MM.1S (cell line): ENCODE data around the gene FOXP1.
A peak's percentile ranks its signal among the peaks of the same experiment; 100 is the strongest.

Experiments
- DNase-seq: peaks from one replicate; pipeline ENCODE4 v3.0.0-alpha.2; 2015
- H2AFZ ChIP-seq: fragments of 300-600 bp; sonication (generic); 2 replicates; pipeline ENCODE4 v1.6.0; 2016; ENCODE audit warnings: antibody characterized with exemption, low read length
- H3F3A ChIP-seq: fragments of 300-600 bp; sonication (generic); 2 replicates; pipeline ENCODE4 v1.6.1; 2016; ENCODE audit warnings: mild to moderate bottlenecking, antibody characterized with exemption, low read length, moderate library complexity, mixed read lengths; ENCODE audit not compliant: insufficient read depth
- H3K27ac ChIP-seq: fragments of 300-600 bp; sonication (generic); 2 replicates; pipeline ENCODE4 v1.5.1; 2016; ENCODE audit warnings: mild to moderate bottlenecking, low read length
- H3K27me3 ChIP-seq: fragments of 300-600 bp; sonication (generic); replicated peaks from 2 replicates; pipeline ENCODE4 v1.6.0; 2016; ENCODE audit warnings: low read length; ENCODE audit not compliant: insufficient read depth
- H3K36me3 ChIP-seq: fragments of 300-600 bp; sonication (generic); replicated peaks from 2 replicates; pipeline ENCODE4 v1.6.1; 2016; ENCODE audit warnings: mild to moderate bottlenecking, low read length, mixed read lengths; ENCODE audit not compliant: insufficient read depth
- H3K4me1 ChIP-seq: fragments of 300-600 bp; sonication (generic); 2 replicates; pipeline ENCODE4 v1.6.1; 2016; ENCODE audit warnings: low read length, mixed read lengths
- H3K4me2 ChIP-seq: fragments of 300-600 bp; sonication (generic); 2 replicates; pipeline ENCODE4 v1.6.0; 2016; ENCODE audit warnings: low read depth, low read length
- H3K4me3 ChIP-seq: fragments of 300-600 bp; sonication (generic); 2 replicates; pipeline ENCODE4 v1.5.1; 2016; ENCODE audit warnings: low read length, mixed read lengths
- H3K79me2 ChIP-seq: fragments of 300-600 bp; sonication (generic); 2 replicates; pipeline ENCODE4 v1.6.1; 2016; ENCODE audit warnings: mixed run types, low read length, mixed read lengths
- H3K9ac ChIP-seq: fragments of 300-600 bp; sonication (generic); 2 replicates; pipeline ENCODE4 v1.6.1; 2016; ENCODE audit warnings: low read length, mixed read lengths
- H3K9me2 ChIP-seq: fragments of 300-600 bp; sonication (generic); replicated peaks from 2 replicates; pipeline ENCODE4 v1.6.1; 2016; ENCODE audit warnings: mild to moderate bottlenecking, low read length, mixed read lengths; ENCODE audit not compliant: insufficient read depth
- H3K9me3 ChIP-seq: fragments of 300-600 bp; sonication (generic); replicated peaks from 2 replicates; pipeline ENCODE4 v1.6.1; 2016; ENCODE audit warnings: mild to moderate bottlenecking, low read length, mixed read lengths; ENCODE audit not compliant: insufficient read depth
- H4K20me1 ChIP-seq: fragments of 300-600 bp; sonication (generic); 2 replicates; pipeline ENCODE4 v1.6.1; 2016; ENCODE audit warnings: mild to moderate bottlenecking, low read length, moderate library complexity, mixed read lengths; ENCODE audit not compliant: insufficient read depth
- CTCF ChIP-seq: fragments of 300-600 bp; sonication (generic); IDR thresholded peaks from 2 replicates; pipeline ENCODE4 v1.5.1; 2016; ENCODE audit warnings: antibody characterized with exemption, low read length, mixed read lengths
- EZH2 ChIP-seq: fragments of 300-600 bp; sonication (generic); optimal IDR thresholded peaks from 2 replicates; pipeline ENCODE3; 2017; ENCODE audit warnings: low read depth, mild to moderate bottlenecking, antibody characterized with exemption, low read length, mixed read lengths
- EZH2phosphoT487 ChIP-seq: fragments of 300-600 bp; sonication (generic); IDR thresholded peaks from 2 replicates; pipeline ENCODE4 v1.6.1; 2018; ENCODE audit warnings: antibody characterized with exemption, low read length

The FOXP1 gene

GRCh38 chr3:71380096-71380495, 203.4 kb downstream of the FOXP1 start:
- Histone ChIP-seq H3K79me2 (no peaks in the 10 kb centered on the region), H2AFZ (no peak overlapping the region), H4K20me1 (no peaks in the 10 kb centered on the region), H3K4me2 (no peak overlapping the region), H3K27me3 (no peaks in the 10 kb centered on the region), H3F3A (no peaks in the 10 kb centered on the region), H3K36me3 (no peaks in the 10 kb centered on the region), H3K27ac (no peak overlapping the region), H3K4me3 (no peak overlapping the region), H3K9me3 (no peaks in the 10 kb centered on the region), H3K9ac (no peak overlapping the region), H3K4me1 (no peaks in the 10 kb centered on the region), H3K9me2 (no peaks in the 10 kb centered on the region)
- no peak for DNase-seq
- TF ChIP-seq CTCF (peak; percentile 19; the same call in 1 of the 2 replicates), EZH2phosphoT487 (no peak)

DNA sequence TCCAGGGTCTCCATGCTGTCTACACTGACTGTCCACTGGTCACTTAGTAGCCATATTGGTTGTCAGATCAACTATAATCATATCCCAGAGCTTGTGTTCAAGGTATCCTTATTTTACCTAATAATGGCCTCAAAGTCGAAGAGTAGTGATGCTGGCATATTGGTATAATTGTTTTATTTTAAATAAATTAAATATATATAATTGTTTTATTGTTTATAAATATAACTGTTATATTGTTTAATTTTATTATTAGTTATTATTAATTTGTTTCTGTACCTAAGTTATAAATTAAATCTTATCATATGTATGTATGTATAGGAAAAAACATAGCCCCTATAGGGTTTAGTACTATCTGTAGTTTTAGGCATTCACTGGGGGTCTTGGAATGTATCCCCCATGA, 205.0 kb downstream of the FOXP1 start:
- H3K27me3 ChIP-seq, result no peaks in the 10 kb centered on the region
- H3K9ac ChIP-seq, result no peak overlapping the region
- no peaks in the 10 kb centered on the region for H3K9me2 ChIP-seq
- no peak for DNase-seq
- TF ChIP-seq CTCF, result no peak
- TF ChIP-seq EZH2, result no peak
- TF ChIP-seq EZH2phosphoT487, result no peak
- no peaks in the 10 kb centered on the region for H4K20me1 ChIP-seq
- H3K27ac ChIP-seq, result no peak overlapping the region
- H3K4me1 ChIP-seq, result no peaks in the 10 kb centered on the region
- H3K36me3 ChIP-seq, result no peaks in the 10 kb centered on the region
- no peaks in the 10 kb centered on the region for H3F3A ChIP-seq
- no peak overlapping the region for H3K4me2 ChIP-seq
- H3K9me3 ChIP-seq, result no peaks in the 10 kb centered on the region
- no peak overlapping the region for H2AFZ ChIP-seq
- no peaks in the 10 kb centered on the region for H3K79me2 ChIP-seq
- H3K4me3 ChIP-seq, result no peak overlapping the region

GRCh38 chr3:71376911-71377310, 206.6 kb downstream of the FOXP1 start:
- H3K27me3 ChIP-seq, result no peaks in the 10 kb centered on the region
- no peak overlapping the region for H3K27ac ChIP-seq
- no peaks in the 10 kb centered on the region for H3F3A ChIP-seq
- no peak overlapping the region for H3K4me2 ChIP-seq
- H2AFZ ChIP-seq, result no peak overlapping the region
- H3K4me1 ChIP-seq, result no peaks in the 10 kb centered on the region
- no peaks in the 10 kb centered on the region for H4K20me1 ChIP-seq
- no peak overlapping the region for H3K4me3 ChIP-seq
- no peaks in the 10 kb centered on the region for H3K36me3 ChIP-seq
- no peaks in the 10 kb centered on the region for H3K9me3 ChIP-seq
- DNase-seq, result no peak
- no peaks in the 10 kb centered on the region for H3K79me2 ChIP-seq
- H3K9me2 ChIP-seq, result no peaks in the 10 kb centered on the region
- no peak overlapping the region for H3K9ac ChIP-seq
- TF ChIP-seq EZH2 (no peak), EZH2phosphoT487 (no peak), CTCF (no peak)
